ENCODE results near the gene MFNG. TPM values are rescaled to one million over a fixed set of nuclear protein-coding genes. Genes with fewer than 3 reads are reported as not detected.

Gene MFNG
- total and polyA plus RNA-seq, 7 donors, result 8.0 to 33.9 (median 10.8) TPM

DNA sequence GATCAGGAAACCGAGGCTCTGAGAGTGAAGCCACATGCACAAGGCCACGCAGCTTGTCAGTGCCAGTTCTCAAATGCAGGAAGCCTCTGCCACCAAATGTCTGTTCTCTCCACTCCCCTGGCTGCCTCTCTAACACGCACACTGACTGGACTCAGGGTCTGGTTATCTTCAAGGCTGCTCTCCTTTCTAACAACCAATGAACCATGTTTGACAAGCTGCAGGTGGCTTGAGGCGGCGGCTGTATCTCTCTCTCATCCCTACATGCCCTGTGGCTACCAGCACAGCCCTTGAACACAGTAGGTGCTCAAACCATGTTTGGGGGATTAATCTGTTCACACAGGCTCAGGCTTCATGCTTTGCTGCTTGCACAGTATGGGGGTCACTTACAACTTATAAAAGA is 23.7 kb downstream of the MFNG start:
- Histone ChIP-seq H3K27ac (no peak overlapping the region), H3K4me3 (no peak overlapping the region), H3K9me3 (no peaks in the 10 kb centered on the region), H3K4me1 (no peaks in the 10 kb centered on the region), H3K27me3 (peaks cover under 1 to 93% (median 6%) of the 10 kb centered on the region in 3 donors), H3K36me3 (no peaks in the 10 kb centered on the region)
- no peak for TF ChIP-seq CTCF (IDR thresholded peaks at IDR 0.05)
- no peak for TF ChIP-seq EP300 (IDR thresholded peaks at IDR 0.05)
- no peak for DNase-seq
- 51 to 61% methylated on average over 5 of the region's 5 CpGs for WGBS, 2 donors
- intact Hi-C loops (cut with DNase I), result no loop called here

DNA sequence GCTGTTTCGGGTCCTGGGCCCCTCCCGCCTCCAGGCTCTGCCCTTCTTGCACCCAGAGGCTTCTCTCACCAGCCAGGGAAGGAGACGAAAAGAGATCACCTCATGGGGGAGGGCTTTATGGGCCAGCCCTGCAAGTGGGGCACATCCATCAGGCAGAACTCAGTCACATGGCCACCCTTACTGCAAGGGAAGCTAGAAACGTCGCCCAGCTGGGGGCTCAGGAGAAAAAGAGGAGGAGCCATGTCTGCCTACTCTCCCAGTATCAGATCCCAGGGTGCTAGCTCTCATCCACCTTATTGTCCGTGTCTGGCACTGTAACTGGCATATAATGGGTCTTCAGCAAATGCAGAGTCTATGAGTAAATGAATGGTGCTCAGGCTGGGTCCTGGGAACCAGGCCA is 24.2 kb downstream of the MFNG start:
- Histone ChIP-seq H3K27me3 (peaks cover 5 to 93% (median 11%) of the 10 kb centered on the region in 3 donors), H3K4me1 (no peaks in the 10 kb centered on the region), H3K4me3 (no peak overlapping the region), H3K27ac (no peak overlapping the region), H3K36me3 (no peaks in the 10 kb centered on the region), H3K9me3 (no peaks in the 10 kb centered on the region)
- no peak for DNase-seq
- no peak for TF ChIP-seq CTCF (IDR thresholded peaks at IDR 0.05)
- no peak for TF ChIP-seq POLR2A (IDR thresholded peaks at IDR 0.05)
- no peak for TF ChIP-seq EP300 (IDR thresholded peaks at IDR 0.05)
- TF ChIP-seq POLR2AphosphoS5 (IDR thresholded peaks at IDR 0.05), result no peak
- 37 to 49% methylated on average over 6 of the region's 6 CpGs for WGBS, 2 donors
- intact Hi-C loops (cut with DNase I), result no loop called here

DNA sequence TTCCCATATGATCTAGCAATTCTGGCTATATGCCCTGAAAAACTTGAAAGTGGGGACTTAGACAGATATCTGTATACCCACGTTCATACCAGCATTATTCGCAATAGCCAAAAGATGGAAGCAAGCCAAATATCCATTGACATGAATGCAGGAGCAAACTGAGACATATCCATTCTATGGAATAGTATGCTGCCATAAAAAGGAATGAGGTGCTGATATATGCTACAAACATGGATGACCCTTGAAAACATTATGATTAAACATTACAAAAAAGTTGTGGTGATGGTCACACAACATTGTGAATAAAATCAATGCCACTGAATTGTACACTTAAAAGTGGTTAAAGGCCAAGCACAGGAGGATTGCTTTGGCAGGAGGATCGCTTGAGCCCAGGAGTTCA is 25.5 kb downstream of the MFNG start:
- Histone ChIP-seq H3K36me3 (no peaks in the 10 kb centered on the region), H3K27me3 (peaks cover 10 to 93% (median 19%) of the 10 kb centered on the region in 3 donors), H3K4me3 (no peak overlapping the region), H3K27ac (no peak overlapping the region), H3K9me3 (no peaks in the 10 kb centered on the region), H3K4me1 (no peaks in the 10 kb centered on the region)
- 76 to 92% methylated on average over 3 of the region's 3 CpGs for WGBS, 2 donors
- no peak for DNase-seq
- intact Hi-C loops (cut with DNase I), result no loop called here
- TF ChIP-seq CTCF (IDR thresholded peaks at IDR 0.05), result no peak
- TF ChIP-seq POLR2AphosphoS5 (IDR thresholded peaks at IDR 0.05), result no peak
- TF ChIP-seq POLR2A (IDR thresholded peaks at IDR 0.05), result no peak
- TF ChIP-seq EP300 (IDR thresholded peaks at IDR 0.05), result no peak

GRCh38 chr22:37459206-37459605 is 27.0 kb downstream of the MFNG start:
- no peak overlapping the region for H3K4me3 ChIP-seq
- H3K27ac ChIP-seq, result no peak overlapping the region
- no peak for DNase-seq
- intact Hi-C loops (cut with DNase I), result no loop called here
- H3K9me3 ChIP-seq, result no peaks in the 10 kb centered on the region
- TF ChIP-seq EP300 (IDR thresholded peaks at IDR 0.05) (no peak), POLR2A (IDR thresholded peaks at IDR 0.05) (no peak), POLR2AphosphoS5 (IDR thresholded peaks at IDR 0.05) (no peak), CTCF (IDR thresholded peaks at IDR 0.05) (no peak)
- H3K4me1 ChIP-seq, result no peaks in the 10 kb centered on the region
- H3K36me3 ChIP-seq, result no peaks in the 10 kb centered on the region
- H3K27me3 ChIP-seq, result peaks cover 10 to 94% (median 25%) of the 10 kb centered on the region in 3 donors
- 22 to 79% methylated on average over 9 of the region's 9 CpGs for WGBS, 2 donors
